Suprapubic skin (tissue), 3 donors: ENCODE measurements around the gene INO80E.

Experiments used
- CTCF ChIP-seq, 2 donors: fragments of 200-600 bp in 1 of 2; fragments of 450-650 bp in 1 of 2; sonication (generic) in 1 of 2; IDR thresholded peaks; one replicate each; pipeline ENCODE4 v1.5.1; 2016 to 2019; ENCODE audit warnings: antibody characterized with exemption in 2 of 2, mild to moderate bottlenecking in 1 of 2, moderate library complexity in 1 of 2
- EP300 ChIP-seq: sonication (generic); formaldehyde crosslinking; IDR thresholded peaks from one replicate; pipeline ENCODE4 v1.6.1; 2017; ENCODE audit warnings: antibody characterized with exemption
- POLR2A ChIP-seq, 2 donors: fragments of 450-650 bp; IDR thresholded peaks; one replicate each; pipeline ENCODE4 v1.6.1; 2017; ENCODE audit warnings: antibody characterized with exemption in 2 of 2, mild to moderate bottlenecking in 2 of 2, moderate library complexity in 2 of 2

GRCh38 chr16:30041841-30042240, 45.8 kb downstream of the INO80E start:
- TF ChIP-seq CTCF (IDR thresholded peaks at IDR 0.05) (peak in 1 of 2 donors; percentile 25), EP300 (no peak), POLR2A (IDR thresholded peaks at IDR 0.05) (no peak)
